ENCODE measurements around the gene CERS6.

- TF ChIP-seq CTCF (conservative IDR thresholded peaks at IDR 0.05; ENCODE audit: low read depth in 2 of 2) (no peak), EZH2 (IDR thresholded peaks at IDR 0.05; ENCODE audit: low read depth, unreplicated experiment) (no peak), POLR2AphosphoS5 (IDR thresholded peaks at IDR 0.05; ENCODE audit: low read depth) (no peak), CREB1 (CRISPR knock-in tag; IDR thresholded peaks at IDR 0.05; ENCODE audit: low read depth) (no peak), REST (IDR thresholded peaks at IDR 0.05; ENCODE audit: unreplicated experiment) (no peak), EZH2phosphoT487 (IDR thresholded peaks at IDR 0.05; ENCODE audit: unreplicated experiment) (no peak), ZNF331 (CRISPR knock-in tag; IDR thresholded peaks at IDR 0.05; ENCODE audit: low read depth) (no peak), ZNF462 (CRISPR knock-in tag; IDR thresholded peaks at IDR 0.05) (no peak), JUNB (IDR thresholded peaks at IDR 0.05; ENCODE audit: unreplicated experiment) (no peak), NANOG (IDR thresholded peaks at IDR 0.05; ENCODE audit: borderline replicate concordance) (no peak)
Observed at GRCh38 chr2:168710754-168711467, 254.8 kb downstream of the CERS6 start.
